Measurements from ENCODE around the gene MANSC4.

GRCh38 chr12:27782481-27782880, 2.4 kb upstream of the MANSC4 start:
- TF ChIP-seq CTCF (conservative IDR thresholded peaks at IDR 0.05; ENCODE audit: low read length) (no peak), EZH2phosphoT487 (IDR thresholded peaks at IDR 0.05; ENCODE audit: borderline replicate concordance, low read depth, low read length) (no peak)

Measured in OCI-LY7 (cell line).